GM23338 (cell line): ENCODE data around the gene TMEM144. TPM values are rescaled to one million over a fixed set of nuclear protein-coding genes. Genes with fewer than 3 reads are reported as not detected.

Source experiments
- ATAC-seq: fragments of 200-7000 bp; cut with Tn5 transposase; 3 replicates; pipeline ENCODE4 v1.9.1; 2020
- DNase-seq: peaks from one replicate; pipeline ENCODE4 v3.0.0-alpha.2; 2015; ENCODE audit warnings: low spot score
- H2AFZ ChIP-seq: fragments of 200-600 bp; sonication (generic); 2 replicates; pipeline ENCODE4 v1.8.0; 2016; ENCODE audit warnings: antibody characterized with exemption, mild to moderate bottlenecking, moderate library complexity
- H3F3A ChIP-seq: fragments of 200-600 bp; sonication (generic); replicated peaks from 2 replicates; pipeline ENCODE4 v1.8.0; 2017; ENCODE audit warnings: antibody characterized with exemption, mixed run types, low read depth
- H3K27ac ChIP-seq: fragments of 200-600 bp; sonication (generic); 2 replicates; pipeline ENCODE4 v1.6.1; 2016; ENCODE audit warnings: low read depth
- H3K27me3 ChIP-seq: fragments of 200-600 bp; sonication (generic); 2 replicates; pipeline ENCODE4 v1.8.0; 2016; ENCODE audit warnings: mild to moderate bottlenecking, mixed run types, moderate library complexity; ENCODE audit not compliant: insufficient read depth
- H3K36me3 ChIP-seq: fragments of 200-600 bp; sonication (generic); 2 replicates; pipeline ENCODE4 v1.8.0; 2016; ENCODE audit warnings: mild to moderate bottlenecking; ENCODE audit not compliant: insufficient read depth
- H3K4me1 ChIP-seq: fragments of 200-600 bp; sonication (generic); 2 replicates; pipeline ENCODE4 v1.8.0; 2016; ENCODE audit warnings: mild to moderate bottlenecking, moderate library complexity; ENCODE audit not compliant: insufficient read depth
- H3K4me2 ChIP-seq: fragments of 200-600 bp; sonication (generic); 2 replicates; pipeline ENCODE4 v1.7.1; 2017; ENCODE audit warnings: mixed run types
- H3K4me3 ChIP-seq: fragments of 200-600 bp; sonication (generic); 2 replicates; pipeline ENCODE4 v1.6.1; 2016; ENCODE audit warnings: mixed run types
- H3K79me2 ChIP-seq: fragments of 200-600 bp; sonication (generic); replicated peaks from 2 replicates; pipeline ENCODE4 v1.8.0; 2017; ENCODE audit warnings: mild to moderate bottlenecking; ENCODE audit not compliant: insufficient read depth
- H3K9me2 ChIP-seq: fragments of 200-600 bp; sonication (generic); 2 replicates; pipeline ENCODE4 v1.8.0; 2017; ENCODE audit not compliant: insufficient read depth
- H4K20me1 ChIP-seq: fragments of 200-600 bp; sonication (generic); replicated peaks from 2 replicates; pipeline ENCODE4 v1.8.0; 2017; ENCODE audit warnings: mild to moderate bottlenecking; ENCODE audit not compliant: insufficient read depth
- H3K27ac Mint-ChIP-seq: 2 replicates; pipeline ENCODE4 v1.8.0; 2020; ENCODE audit warnings: inconsistent platforms, mild to moderate bottlenecking, moderate library complexity, mixed read lengths
- H3K27me3 Mint-ChIP-seq: 3 replicates; pipeline ENCODE4 v1.8.0; 2022; ENCODE audit warnings: low read depth, mild to moderate bottlenecking, moderate library complexity, mixed read lengths, inconsistent platforms; ENCODE audit not compliant: insufficient read depth, poor library complexity
- H3K36me3 Mint-ChIP-seq: 3 replicates; pipeline ENCODE4 v1.8.0; 2021; ENCODE audit warnings: low read depth, mild to moderate bottlenecking, inconsistent platforms, moderate library complexity, mixed read lengths
- H3K4me1 Mint-ChIP-seq: 3 replicates; pipeline ENCODE4 v1.8.0; 2020; ENCODE audit warnings: mild to moderate bottlenecking, inconsistent platforms, mixed read lengths
- H3K4me3 Mint-ChIP-seq: 3 replicates; pipeline ENCODE4 v1.8.0; 2021; ENCODE audit warnings: moderate library complexity, mild to moderate bottlenecking, inconsistent platforms, mixed read lengths
- H3K9me3 Mint-ChIP-seq: 3 replicates; pipeline ENCODE4 v1.8.0; 2020; ENCODE audit warnings: moderate library complexity, mild to moderate bottlenecking, inconsistent platforms, mixed read lengths
- ETS1 ChIP-seq: IDR thresholded peaks from 2 replicates; pipeline ENCODE4 v1.6.1; 2016; ENCODE audit warnings: antibody characterized with exemption
- EZH2phosphoT487 ChIP-seq: fragments of 200-600 bp; sonication (generic); IDR thresholded peaks from one replicate; pipeline ENCODE4 v1.8.1; 2018; ENCODE audit warnings: antibody characterized with exemption; ENCODE audit not compliant: unreplicated experiment
- POLR2AphosphoS5 ChIP-seq: IDR thresholded peaks from 2 replicates; pipeline ENCODE4 v1.6.1; 2016; ENCODE audit warnings: antibody characterized with exemption, low read depth
- ZNF462 ChIP-seq: fragments of 250-450 bp; sonication (Bioruptor Pico); IDR thresholded peaks from 2 replicates; pipeline ENCODE4 v1.5.0; 2020; ENCODE audit warnings: mild to moderate bottlenecking, moderate library complexity
- polyA plus RNA-seq: library from polyadenylated mRNA; unstranded; fragments of >200 nt; fragmentation: Nextera tagmentation; extraction: Ambion mirVana; gene quantifications from 2 replicates; pipeline ENCODE4 v1.2.1, GENCODE V29; 2016
- total RNA-seq: library from RNA; depleted of rRNA; stranded (reverse); fragments of >200 nt; shearing (Covaris generic); gene quantifications from 2 replicates; pipeline ENCODE4 v1.2.3, GENCODE V29; 2014

Gene TMEM144
- total and polyA plus RNA-seq, 2 experiments from 2014 or later = 1.3 to 1.7 TPM

- no peak for TF ChIP-seq ZNF462 (CRISPR knock-in tag)
- no peak for TF ChIP-seq POLR2AphosphoS5
- no peak for TF ChIP-seq ETS1
Observed at GRCh38 chr4:158254292-158254691, 44.0 kb downstream of the TMEM144 start (continued).

GRCh38 chr4:158255727-158256324 lies 45.5 kb downstream of the TMEM144 start:
- no peak overlapping the region for H3K27ac ChIP-seq
- Mint-ChIP-seq H3K27me3 (peaks cover 2% of the 10 kb centered on the region), H3K9me3 (no peaks in the 10 kb centered on the region), H3K4me3 (no peak overlapping the region), H3K4me1 (peaks cover 27% of the 10 kb centered on the region; the same call in 2 of the 3 replicates), H3K36me3 (no peaks in the 10 kb centered on the region), H3K27ac (no peak overlapping the region)
- peak; percentile 64 for DNase-seq
- no peaks in the 10 kb centered on the region for H3F3A ChIP-seq
- ATAC-seq = peak; percentile 36; the same call in 1 of the 3 replicates
- no peaks in the 10 kb centered on the region for H3K79me2 ChIP-seq
- no peak overlapping the region for H2AFZ ChIP-seq
- H3K36me3 ChIP-seq = no peaks in the 10 kb centered on the region
- H3K4me2 ChIP-seq = no peak overlapping the region
- H3K27me3 ChIP-seq = no peaks in the 10 kb centered on the region
- no peaks in the 10 kb centered on the region for H3K9me2 ChIP-seq
- H4K20me1 ChIP-seq = no peaks in the 10 kb centered on the region
- H3K4me3 ChIP-seq = no peak overlapping the region
- H3K4me1 ChIP-seq = peaks cover 24% of the 10 kb centered on the region
- TF ChIP-seq EZH2phosphoT487 (no peak), ETS1 (no peak), ZNF462 (CRISPR knock-in tag) (no peak)
